NCI-H2227 (cell line): ENCODE results near the gene CTNNA2.

ENCODE experiments used
- DNase-seq: peaks from one replicate; lab custom pipeline; 2025; ENCODE audit not compliant: unreplicated experiment; lab: John Stamatoyannopoulos, UW

The CTNNA2 gene

DNA sequence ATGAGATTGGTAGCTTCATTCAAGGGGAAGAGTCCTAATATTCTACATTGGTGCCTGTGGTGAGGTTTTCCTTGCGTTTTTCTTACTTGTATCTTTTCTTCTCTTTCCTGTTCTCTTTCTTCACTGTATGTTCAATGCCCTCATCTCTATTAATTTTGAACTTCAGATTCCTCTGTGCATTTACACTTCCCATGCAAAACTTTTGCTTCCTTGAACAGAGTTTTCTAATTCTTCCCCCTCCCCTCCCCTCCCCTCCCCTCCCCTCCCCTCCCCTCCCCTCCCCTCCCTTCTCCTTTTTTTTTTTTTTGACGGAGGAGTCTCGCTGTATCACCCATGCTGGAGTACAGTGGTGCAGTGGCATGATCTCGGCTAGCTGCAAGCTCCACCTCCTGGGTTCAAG is 403.4 kb downstream of the CTNNA2 start:
- no peak for DNase-seq

DNA sequence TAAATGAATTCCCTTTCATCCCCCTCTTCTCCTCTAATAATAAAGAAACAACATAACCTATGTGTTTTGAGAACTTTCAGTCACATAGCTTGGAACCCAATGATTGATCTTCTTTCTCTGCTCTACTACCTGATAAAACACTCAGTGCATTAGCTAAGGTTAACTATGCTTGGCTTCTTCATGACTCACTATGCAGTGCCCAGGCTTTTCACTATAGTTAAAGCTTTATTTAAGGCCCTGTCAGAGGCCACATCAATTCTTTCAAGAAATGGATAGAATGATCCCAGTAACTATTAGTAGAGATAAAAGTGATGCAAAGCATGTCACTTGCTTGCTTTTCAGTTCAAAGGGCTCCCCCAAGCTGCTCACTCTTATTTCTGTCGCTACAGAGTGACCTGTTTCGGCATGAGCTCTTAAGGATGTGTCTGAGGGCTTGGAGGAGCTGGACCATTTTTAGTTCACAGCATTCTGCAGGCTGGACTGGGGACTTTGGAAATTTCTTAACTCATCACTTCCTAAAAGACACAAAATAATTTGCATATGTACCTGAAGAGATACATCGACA is 407.7 kb downstream of the CTNNA2 start:
- no peak for DNase-seq

DNA sequence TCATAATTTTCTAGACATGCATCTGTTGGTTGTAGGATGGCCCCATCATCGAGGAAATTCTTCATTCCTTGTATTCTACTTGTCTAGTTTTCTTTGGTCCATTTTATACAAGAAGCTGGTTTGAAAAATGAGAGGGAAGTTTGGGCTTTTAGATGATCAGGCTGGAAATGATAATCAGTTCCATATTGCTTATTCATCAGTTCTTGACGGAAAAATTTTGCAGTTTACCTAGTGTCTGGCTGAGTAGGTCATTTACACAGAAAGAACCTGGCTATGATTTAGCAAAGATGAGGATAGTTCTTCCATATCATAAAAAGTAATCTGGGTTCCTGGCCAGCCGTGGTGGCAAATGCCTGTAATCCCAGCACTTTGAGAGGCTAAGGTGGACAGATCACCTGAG is 416.8 kb downstream of the CTNNA2 start:
- no peak for DNase-seq

DNA sequence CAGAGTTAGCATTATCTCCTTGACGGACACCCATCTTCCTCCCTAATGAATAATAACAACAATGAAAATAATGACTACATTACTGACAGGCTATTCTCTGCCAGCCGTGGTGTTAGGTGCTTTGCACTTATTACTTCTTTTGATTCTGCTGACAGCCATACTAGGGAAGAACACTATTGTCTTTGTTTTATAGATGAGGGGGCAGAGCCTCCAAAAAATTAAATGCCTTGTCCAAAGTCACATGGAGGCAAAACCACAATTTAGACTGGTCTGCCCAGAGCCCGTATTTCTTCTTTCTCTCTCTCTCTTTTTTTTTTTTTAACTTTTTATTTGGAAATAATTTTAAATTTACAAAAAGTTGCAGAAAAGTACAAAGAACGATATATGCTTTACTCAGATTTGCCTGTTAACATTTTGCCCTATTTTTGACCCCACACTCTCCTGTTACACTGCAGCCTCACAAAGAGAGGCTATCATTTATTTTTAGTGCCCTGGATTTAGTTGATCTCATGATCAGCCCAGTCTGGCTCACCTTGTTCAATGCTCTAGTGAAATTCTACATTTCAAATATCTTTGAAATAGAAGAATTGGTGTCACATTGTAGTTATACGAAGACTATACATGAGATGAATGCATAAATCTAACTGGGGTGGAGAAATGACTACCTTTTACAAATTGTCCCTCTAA is 422.3 kb downstream of the CTNNA2 start:
- no peak for DNase-seq

DNA sequence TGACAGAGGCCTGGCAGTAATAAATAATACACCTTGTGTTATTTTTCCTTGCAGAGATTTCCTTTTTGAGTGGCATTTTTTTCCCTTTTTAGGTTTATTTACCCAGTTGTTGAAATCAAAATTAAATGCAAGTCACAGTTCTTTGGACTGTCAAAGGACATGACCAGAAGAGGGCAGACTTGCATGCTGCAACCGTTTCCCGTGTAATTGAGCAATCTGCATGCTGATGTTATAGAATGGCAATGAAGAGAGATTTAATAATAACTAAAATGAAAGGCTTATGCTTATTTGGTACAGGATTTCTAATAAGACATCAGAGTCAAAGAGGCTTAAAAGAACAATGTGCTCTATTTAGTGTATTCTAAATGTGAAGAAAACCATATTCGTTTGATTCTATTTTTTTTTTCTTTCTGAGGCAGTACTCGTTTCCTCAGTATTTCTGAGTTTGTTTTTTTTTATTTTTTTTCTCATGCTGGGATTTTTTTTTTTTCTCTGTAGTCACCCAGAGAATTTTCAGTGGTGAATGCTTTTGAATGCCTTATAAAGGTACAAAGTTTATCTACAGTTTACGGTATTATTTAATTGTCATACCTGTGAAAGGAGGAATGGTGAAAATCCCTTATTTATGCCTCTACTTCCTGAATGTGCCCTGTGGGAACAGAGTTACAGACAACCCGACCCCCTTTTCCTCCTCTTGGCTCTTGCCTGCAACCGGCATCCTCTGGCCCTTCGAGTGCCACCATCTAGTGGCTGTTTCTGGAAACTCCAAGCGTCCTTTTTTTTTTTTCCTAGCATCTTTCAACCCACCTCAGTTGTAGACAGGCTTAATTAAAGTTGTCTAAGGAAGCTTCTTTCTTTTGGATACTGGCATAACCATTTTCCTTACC is 423.2 kb downstream of the CTNNA2 start:
- DNase-seq = peak; percentile 71

DNA sequence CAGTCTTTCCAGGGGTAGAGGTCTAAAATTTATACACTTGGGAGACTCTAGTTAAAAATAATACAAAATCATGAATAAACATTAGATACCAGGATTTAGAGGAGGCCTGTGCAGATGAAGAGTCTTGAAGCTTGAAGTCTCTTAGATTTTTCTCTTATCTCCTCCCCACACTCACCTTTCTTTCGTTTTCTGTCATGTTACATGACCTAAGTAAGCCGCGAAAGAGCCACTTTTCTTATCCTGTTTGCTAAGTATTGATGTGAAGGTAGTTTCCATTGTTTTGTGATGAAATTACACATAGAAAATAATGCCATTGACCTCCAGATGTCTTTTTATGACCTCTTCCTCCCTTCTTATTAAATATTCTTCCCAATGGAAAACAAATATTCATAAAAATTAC is 423.9 kb downstream of the CTNNA2 start:
- no peak for DNase-seq

DNA sequence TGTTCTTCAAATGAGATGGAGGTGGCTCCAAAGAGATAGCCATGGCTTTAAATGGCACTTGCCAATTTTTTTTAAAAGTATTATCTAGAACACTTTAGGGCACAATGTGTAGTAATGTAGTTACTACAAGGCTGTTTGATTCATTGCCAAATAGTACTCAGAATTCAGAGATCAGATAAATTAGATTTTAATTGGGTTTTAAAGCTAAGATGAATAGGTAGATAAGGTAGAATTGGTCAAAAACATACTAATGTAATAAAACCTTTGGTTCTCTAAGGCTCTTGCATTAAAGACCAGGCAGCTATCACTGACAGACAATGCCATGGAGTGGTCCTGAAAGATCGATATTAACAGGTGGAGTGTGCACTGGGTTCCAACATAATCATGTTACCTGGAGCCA is 425.8 kb downstream of the CTNNA2 start:
- DNase-seq = no peak

DNA sequence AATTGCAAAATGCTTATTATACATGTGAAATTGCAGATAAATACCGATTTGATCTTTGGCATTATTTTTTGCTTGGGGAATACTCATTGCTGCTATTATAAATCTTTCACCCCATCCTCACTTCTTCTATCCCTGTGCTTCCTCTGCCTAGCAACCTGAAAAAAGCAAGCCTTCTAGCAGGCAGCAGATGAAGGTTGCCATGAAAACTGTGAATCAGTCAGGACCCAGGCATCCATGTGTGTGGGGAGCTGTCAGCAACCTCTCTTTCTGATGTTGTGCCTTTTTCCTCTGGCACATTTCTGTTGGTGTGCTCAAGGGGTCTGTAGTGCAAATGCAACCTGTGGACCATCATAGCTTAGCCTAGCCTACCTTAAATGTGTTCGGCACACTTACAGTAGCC is 427.5 kb downstream of the CTNNA2 start:
- DNase-seq = no peak

DNA sequence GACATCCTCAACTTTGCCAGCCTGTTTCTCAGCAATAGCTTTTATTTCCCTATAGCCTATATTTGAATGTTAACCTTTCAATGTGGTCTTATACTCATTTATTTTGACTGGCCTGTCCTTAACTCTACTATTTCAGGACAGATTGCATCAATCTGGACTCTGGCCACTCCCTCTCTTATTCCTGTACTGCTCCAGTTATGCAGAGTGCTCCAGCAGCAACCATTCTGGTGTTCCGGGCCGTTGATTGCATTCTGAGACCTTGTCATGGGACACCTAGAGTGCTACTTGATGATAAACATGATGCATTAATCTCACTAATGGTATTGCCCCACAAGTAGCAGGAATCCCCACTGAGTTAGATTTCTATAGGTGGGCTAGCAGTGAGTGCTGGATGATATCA is 428.3 kb downstream of the CTNNA2 start:
- DNase-seq = no peak

DNA sequence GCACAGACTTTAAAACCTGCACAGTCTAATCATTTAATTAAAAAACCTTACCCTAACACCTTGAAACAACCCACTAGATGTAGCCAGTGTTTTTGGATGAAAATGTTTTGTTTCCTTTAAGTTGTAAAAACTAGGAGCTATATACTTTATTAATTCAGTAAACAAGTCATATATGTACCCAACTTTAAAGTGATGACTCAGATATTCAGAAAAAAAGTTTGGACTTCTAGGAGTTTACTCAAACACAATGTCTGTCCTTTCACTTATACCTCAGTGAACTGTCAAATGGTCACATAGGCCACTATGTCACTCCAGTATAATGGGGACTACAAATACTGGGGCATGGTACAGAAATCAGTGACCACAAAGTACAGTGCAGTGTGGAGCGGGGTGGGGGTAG is 431.4 kb downstream of the CTNNA2 start:
- no peak for DNase-seq

DNA sequence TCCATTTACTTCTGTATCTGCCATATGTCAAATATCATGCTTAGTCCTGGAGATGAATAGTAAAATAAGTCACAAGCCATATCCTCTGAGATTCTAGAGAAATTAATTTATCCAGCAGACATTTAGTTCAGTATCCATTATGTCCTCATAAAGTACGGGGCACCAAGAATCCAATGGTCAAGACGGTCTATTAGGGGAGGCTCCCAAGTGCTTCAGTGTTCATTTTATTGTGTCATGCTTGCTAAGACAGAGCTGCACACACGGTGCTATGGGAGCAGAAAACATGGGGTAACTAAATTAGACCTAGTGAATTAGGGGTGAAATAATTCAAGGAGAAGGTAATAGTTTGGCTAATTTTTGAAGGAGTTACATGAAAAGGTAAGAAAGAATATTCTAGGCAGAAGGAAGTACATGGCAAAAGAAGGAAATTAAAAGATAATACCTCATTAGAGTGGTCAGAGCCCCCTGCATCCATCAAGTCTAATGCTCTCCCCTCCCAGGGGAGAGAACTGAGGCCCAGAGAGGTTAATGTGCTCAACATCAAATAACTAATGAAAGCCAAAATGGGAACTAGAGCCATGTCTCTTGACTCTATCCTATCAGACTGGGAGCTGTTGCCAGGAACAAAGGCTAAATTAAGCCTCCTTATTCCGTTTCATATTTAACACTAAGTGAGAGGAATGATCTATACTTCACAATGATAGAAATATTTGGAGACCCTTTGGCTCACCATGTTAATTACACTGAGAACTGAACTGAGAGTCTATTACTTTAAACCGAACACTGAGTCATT is 433.0 kb downstream of the CTNNA2 start:
- DNase-seq = no peak

DNA sequence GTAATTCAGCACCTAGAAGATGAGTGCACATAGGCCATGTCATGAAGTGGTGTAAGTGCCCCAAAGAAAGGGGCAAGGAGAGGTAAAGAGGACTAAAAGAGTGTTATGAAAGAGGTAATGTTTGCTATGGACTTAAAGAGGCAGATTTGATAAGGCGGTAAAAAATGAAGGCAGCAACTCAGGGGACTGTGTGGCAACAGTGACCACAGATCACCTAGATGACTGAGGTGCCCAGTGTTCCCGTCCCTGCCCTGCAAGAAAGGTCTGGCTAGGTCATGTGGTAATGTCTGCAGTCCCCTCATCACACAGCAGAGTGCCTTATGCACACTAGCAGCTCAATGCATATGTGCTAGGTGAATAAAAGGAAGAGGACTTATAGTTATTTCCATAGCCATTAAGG is 434.9 kb downstream of the CTNNA2 start:
- DNase-seq = no peak

DNA sequence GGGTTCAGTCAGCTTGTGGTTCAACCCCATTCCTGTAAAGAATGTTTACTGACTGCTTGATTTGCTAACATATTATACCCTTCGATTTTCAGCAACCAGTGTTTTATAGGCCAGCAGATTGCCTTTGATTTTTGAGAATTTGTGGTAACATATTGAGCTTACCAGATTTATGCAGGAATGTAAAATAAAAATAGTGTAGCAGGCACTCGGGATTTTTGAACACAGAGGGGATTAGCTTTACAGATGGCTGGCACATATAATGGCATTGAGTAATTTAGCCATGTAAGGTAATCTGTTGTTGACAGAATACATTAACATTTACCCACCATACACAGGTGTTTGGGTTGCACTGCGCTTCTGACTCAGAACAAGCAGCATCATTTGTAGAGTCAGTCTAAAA is 437.7 kb downstream of the CTNNA2 start:
- no peak for DNase-seq

DNA sequence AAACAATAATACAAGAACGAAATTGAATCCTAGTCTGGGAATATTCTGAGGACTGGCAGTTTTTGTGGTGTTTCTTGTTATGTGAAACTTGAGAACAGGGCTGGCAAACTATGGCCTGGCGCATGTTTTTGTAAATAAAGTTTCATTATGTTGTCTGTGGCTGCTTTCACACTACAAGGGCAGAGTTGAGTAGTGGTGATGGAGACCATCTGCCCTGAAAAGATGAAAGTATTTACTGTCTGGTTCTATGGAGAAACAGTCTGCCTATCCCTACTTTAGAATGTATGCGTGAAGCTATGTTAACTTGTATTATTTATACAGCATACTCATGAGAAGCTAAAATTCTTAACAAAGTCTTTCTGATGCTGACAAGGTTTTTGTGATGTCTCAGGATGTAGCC is 439.8 kb downstream of the CTNNA2 start:
- no peak for DNase-seq

DNA sequence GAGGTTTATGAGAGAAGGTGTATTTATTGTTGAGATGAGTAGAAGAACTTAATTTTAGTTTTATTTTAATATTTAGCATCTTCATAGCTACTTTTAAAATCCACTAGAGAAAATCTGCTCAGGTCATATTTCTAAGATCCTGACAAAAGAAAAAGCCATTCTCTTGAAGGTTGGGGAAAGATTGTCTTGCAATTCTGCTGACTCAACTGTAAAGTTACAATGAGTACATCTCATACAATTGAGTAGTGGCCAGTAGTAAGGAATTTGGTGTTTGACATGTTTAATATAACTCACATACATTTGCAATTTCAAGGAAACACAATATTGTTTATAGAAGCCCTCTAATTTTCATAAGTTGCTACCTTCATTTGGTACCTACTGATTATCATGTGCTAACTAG is 447.2 kb downstream of the CTNNA2 start:
- no peak for DNase-seq

DNA sequence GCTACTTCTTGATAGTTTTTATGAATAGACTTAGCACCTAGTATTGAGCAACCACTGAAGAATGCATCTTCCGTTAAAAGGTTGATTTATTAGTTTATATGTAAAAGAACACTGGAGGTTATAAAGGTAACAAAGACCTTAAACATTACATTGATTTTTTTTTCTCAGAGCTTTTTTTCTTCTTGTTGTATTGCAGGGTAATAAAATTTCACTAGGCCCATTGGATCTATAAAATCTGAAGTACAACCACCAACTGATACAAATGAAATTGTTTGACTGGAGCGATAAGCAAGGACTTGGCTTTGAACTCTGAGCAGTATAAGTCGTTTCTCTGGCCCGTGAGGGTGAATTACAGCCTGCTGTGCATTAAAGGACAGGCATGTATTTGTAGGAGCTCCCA is 447.7 kb downstream of the CTNNA2 start:
- no peak for DNase-seq

DNA sequence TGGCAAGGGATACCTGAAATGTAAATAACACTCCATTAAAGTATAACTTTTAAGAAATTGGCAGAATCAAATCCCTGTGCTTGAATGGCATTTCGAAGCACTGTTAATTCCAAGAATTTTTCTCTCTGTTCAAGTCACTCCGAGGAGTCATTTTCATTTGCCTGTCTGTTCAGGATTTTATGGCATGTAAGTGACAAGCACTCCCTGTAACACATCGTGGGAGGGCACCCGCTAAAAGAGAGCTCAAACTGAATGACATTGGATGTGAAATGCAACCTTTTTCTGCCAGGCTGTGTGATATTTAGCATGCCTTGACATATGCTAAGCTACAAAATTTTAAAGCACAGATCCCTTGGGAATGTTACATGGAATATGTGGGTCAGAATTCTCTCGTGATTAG is 452.1 kb downstream of the CTNNA2 start:
- no peak for DNase-seq

DNA sequence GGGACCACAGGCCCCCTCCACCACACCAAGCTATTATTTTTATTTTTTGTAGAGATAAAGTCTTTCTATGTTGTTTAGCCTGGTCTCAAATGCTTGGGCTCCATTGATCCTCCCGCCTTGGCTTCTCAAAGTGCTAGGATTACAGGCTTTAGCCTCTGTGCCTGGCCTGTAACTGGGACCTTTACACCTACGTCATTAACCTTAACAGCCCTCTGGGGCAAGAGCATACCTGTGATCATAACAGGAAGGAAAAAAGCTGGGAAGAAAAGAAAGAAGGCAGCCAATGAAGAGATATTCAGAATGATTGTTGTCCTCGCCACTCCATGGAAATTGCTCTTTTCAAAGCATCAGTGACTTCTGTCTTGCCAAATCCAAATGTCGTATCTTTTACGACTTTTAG is 453.5 kb downstream of the CTNNA2 start:
- no peak for DNase-seq

DNA sequence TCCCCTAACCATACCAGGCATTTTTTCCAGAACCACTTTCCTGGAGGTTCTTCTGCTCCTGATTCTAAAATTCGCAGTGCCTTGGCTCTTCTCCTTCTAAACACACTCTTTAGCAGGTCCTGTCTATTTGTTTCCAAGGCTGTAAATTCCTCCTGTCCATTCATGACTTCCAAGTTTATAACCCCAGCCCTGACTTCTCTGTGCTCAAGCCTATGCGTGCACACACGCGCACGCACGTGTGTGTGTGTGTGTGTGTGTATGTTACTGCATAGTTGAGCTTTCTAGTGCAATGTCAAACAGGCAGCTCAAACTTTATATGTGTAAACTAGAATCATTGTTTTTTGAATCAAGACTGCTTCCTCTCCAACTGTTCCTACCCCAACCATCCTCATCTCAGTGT is 454.0 kb downstream of the CTNNA2 start:
- no peak for DNase-seq

DNA sequence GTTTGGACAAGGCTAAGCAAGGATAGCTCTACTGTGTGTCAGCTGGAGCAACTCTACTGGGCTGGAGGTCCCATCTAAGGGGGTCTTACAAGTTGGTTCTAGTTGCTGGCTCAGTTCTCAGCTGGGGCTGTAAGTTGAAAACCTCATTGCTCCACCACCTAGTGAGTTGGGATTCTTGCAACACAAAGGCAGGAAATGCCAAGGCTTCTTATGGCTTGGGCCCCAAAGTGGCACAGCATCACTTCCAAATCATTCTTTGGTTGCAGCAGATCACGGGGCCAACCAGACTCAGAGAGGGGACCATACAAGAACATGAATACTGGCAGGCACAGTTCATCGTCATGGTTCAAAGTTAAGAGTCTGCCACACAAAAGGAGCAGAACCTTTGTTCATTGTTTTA is 459.0 kb downstream of the CTNNA2 start:
- DNase-seq = no peak

DNA sequence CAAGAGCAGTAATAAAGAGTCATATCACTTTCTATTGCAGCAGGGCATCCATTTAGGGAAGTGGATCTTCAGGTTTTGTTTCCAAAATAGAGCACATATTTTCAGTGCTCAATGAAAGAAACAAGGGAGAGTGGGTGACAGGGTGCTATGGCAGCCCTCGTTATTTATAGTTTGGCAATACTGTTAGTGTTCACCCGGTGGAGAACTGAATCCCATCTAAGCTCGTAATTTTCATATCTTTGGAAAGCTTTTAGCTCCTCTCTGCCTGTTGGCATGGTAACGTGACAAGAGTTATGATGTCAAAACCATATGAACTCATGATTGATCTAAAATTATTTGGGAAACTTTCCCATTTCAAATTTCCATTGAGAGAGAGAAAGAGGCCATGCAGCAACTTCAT is 459.8 kb downstream of the CTNNA2 start:
- no peak for DNase-seq
